Renal cortex interstitium (tissue), 11 donors: ENCODE data around the gene VTI1B. TPM values are rescaled to one million over a fixed set of nuclear protein-coding genes. Genes with fewer than 3 reads are reported as not detected.
A peak's percentile ranks its signal among the peaks of the same experiment; 100 is the strongest.

ENCODE experiments used
- DNase-seq, 11 donors: peaks; one replicate each; pipeline ENCODE4 v3.0.0-alpha.2; 2013; ENCODE audit warnings: low read depth in 9 of 11, low spot score in 4 of 11; ENCODE audit errors: extremely low read depth in 1 of 11
- polyA plus RNA-seq, 3 donors: library from polyadenylated mRNA; unstranded; fragments of 120-200 nt; gene quantifications; one replicate each; pipeline ENCODE4 v1.2.1, GENCODE V29; 2013; ENCODE audit not compliant: insufficient read length in 3 of 3

Gene VTI1B
- polyA plus RNA-seq, 3 donors = 95.4 to 120 (median 119) TPM

DNA sequence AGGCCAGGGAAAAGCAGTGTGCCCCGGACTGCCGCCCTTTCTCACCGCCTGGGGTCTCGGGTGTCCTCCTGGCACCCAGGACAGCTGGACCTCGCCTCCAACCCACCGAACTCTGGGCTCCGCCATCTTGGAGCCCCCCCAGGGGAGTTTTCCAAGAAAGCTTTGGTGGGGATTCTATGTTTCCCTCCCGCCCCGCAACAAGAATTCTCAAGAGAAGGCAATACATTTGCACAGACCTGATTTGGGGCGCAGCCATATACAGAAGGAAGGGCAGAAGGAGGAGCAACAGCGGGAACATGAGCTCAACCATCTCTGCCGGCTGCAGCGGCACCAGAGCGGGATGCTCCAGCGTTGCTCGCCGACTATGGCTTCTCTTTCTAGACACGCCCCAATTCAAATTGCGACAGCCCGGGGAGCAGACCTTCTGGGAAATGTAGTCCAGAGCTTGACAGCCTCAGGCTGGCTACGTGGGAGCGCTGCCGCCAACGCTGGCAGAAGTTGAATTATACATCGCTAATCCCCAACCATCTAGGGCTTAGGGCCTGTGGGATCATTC is 21.0 kb upstream of the VTI1B start, which contains the start of gene RDH11:
TSS of gene RDH11 (minus strand) at position 371 of the 556 bp plus-strand sequence. CDS start at position 310, 61 bp downstream.
- peak; percentile 63 to 91 (median 83) for DNase-seq

- DNase-seq = peak in 9 of 11 donors; percentile 25 to 75 (median 53)
Observed at GRCh38 chr14:67694791-67695393, 20.5 kb upstream of the VTI1B start.

DNA sequence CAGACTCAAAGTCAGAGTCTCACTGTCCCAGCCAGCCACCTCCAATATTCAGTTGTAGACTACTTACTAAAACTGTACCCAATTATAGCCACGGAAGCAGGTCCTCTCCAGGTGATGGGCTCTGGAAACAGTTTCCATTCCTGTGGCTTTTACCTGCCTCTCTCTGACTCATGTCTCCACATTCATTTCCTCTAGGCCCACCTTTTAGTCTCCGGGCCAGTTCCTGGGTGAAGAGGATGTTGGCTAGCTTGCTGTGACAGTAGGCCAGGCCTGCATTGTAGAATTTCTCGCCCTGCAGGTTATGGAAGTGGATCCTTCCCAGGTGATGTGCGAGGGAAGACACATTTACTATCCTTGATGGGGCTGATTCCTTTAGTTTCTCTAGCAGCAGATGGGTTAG is 15.6 kb upstream of the VTI1B start:
- no peak for DNase-seq

DNA sequence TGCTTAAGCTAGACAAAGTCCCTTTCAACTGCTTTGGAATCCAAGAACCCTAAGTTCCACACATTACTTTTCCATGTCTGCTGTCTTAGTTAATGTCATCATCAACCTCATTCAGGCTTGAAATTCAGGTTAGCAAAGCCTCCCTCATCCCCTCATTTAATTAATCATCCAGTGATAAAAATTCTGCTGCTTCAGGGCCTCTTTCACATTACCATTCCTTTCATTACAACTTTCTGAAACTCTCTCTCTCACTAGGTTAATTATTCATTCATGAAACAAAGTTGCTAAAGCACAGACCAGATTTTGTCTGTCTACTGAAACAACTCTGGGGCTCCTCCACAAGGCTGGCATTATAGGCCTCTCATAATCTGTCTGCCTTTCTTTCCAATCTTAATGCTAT is 9.4 kb upstream of the VTI1B start:
- DNase-seq = peak in 2 of 11 donors; percentile 15 to 37

DNA sequence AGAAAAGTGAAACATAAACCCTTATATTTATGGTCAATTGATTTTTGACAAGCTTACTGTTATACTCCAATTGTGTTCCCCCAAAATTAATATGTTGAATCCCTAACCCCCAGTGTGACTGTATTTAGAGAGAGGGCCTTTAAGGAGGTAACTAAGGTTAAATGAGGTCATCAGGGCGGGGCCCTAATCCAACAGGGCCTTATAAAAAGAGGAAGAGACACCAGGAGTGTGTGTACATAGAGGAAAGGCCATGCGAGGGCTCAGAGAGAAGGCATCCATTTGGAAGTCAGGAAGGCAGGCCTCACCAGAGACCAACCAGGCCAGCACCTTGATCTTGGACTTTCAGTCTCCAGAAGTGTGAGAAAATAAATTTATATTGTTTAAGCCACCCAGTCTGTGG is 6.5 kb upstream of the VTI1B start:
- DNase-seq = no peak

DNA sequence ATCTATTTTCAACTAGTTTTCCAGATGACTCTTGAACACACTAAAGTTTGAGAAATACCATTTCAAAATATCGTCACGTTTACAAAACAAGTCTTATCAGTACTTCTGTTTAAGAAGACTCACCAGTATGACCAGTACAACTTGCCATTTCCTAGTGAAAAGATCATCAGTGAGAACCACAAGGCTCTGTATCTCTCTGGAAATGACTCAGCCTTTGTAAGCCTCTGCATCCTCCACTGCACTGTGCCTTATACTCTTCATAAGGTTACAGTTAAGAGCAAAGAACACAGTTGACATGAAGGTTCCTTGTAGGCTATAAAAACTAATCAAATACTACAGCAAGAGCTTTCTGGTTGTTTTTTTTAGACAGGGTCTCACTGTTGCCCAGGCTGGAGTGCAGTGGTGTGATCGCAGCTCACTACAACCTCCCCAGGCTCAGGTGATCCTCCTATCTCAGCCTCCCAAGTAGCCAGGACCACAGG is 5.7 kb upstream of the VTI1B start:
- no peak for DNase-seq

GRCh38 chr14:67679006-67679405 is 4.6 kb upstream of the VTI1B start:
- no peak for DNase-seq

DNA sequence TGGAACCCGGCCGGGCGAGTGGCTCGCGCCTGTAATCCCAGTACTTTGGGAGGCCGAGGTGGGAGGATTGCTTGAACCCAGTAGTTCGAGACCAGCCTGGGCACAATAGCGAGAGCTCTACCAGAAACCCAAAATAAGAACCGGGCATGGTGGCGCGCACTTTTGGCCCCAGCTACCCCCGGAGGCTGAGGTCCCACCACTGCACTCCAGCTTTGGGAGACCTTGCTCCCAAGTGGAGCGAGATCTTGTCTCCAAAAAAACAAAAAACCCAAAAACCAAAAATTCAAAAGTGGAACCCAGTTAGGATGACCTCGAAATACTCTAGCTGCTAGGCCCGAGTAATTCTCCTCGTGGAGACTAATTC is 769 bp upstream of the VTI1B start:
- DNase-seq = no peak

GRCh38 chr14:67674139-67674479 is 323 bp downstream of the VTI1B start:
- DNase-seq = peak in 8 of 11 donors; percentile 45 to 69 (median 62)

- DNase-seq = no peak
Observed at GRCh38 chr14:67673451-67673850, 981 bp downstream of the VTI1B start.

DNA sequence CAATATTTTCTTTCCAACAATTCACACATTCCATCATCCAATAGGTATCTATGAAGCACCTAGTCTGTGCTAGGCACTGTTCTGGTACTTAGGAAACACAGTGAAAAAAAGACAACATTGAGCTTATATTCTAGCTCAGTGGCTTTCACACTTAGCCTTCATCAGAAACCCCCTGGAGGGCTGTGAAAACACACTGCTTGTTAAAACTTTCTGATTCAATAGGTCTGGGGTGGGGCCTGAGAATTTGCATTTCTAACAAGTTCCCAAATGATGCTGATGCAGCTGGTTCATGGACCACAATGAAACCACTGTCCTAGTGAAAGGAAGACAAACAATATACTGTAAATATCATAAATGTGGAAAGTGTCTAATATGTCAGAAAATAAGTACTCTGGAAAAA is 5.9 kb downstream of the VTI1B start:
- no peak for DNase-seq

- DNase-seq = peak in 6 of 11 donors; percentile 31 to 51 (median 44)
Observed at GRCh38 chr14:67666750-67667449, 7.5 kb downstream of the VTI1B start.

DNA sequence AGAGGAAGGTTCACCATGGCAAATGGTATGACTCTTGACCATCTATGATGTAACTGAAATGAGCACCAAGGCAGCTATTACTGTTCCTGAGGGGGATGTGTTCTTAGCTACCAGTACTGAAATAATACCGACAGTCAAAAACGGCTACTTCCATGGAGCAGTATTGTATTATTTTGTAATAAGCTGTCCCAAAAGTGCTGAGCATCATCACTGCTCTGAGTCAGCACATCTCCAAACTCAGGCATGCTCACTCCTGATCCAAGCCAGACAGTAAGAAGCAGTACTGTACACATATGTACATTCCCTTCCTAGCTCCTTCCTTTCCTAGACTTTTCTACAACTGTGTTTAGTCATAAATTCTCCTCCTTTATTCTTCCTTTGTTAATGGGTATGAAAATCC is 8.6 kb downstream of the VTI1B start:
- DNase-seq = no peak

DNA sequence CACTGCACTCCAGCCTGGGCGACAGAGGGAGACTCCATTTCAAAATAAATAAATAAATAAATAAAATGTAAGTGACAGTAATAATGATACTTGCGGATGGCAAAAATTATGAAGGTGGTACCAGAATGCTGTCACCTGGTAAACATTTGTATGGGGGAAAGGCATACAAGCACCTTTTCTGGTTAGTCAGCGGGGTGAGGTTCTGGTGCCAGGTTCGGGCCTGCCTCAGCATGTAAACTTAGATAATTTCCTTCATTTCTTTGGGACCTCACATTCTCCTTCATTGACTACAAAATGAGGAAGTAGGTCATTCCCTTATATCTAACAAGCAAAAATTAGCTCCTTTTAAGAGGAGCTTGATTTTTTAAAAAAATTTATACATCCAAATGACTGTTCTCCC is 10.8 kb downstream of the VTI1B start:
- DNase-seq = no peak

- DNase-seq = no peak
Observed at GRCh38 chr14:67653651-67654280, 20.7 kb downstream of the VTI1B start.

DNA sequence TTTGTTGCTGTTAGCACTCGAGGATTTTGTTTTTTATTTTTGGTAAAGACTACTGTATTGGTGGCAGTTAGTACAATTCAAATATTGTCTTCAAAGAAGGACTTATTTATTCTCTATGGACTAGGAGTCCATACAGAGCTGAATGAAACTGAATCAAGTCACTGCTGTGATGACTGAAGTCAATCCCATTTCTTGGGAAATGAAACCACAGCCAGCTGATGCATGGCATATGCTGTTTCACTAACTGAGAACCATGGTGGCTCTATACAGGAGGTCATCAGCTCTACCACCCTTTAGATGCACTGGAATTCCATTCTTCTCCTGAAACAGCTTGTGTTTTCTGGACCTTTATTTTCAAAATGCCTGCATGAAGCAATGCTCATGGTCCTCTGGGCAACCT is 22.2 kb downstream of the VTI1B start:
- DNase-seq = no peak

GRCh38 chr14:67650694-67651093 is 23.7 kb downstream of the VTI1B start:
- no peak for DNase-seq

DNA sequence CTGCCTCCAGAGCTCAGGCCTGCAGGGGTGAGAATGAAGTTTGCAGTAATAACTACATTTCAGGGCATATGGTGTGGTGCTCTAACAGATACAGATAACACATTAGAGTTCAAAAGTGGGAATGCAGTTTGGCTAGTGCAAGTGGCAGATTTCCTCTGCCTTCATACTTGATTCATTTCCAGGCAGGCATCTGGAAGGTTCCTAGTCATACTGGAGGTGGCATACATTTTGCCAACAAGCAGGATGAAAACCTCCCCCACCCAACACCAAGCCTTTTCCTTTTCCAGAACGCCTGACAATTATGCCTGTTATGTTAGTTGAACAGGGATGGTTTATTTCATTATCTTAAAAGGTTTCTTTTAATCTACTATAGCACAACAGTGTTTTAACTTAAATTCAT is 24.3 kb downstream of the VTI1B start:
- no peak for DNase-seq

GRCh38 chr14:67646131-67646530 is 28.3 kb downstream of the VTI1B start:
- peak in 4 of 11 donors; percentile 2 to 41 (median 8) for DNase-seq

DNA sequence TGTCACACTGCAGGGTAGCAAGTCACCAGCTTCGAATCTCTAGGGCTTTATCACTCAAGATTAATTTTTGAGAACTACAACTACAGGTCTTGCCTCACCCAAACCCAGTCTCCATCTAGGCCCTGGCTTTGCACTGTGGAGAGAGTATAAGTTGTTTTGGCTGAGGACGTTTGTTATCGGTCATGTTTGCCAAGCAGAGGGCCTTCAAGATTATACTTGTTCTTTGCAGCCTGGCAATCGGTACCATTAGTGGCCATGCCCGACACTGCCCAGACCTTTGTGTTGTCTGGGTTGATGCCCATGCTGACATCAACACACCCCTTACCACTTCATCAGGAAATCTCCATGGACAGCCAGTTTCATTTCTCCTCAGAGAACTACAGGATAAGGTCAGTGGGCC is 29.0 kb downstream of the VTI1B start:
- DNase-seq = no peak
